Tibial nerve (tissue), 4 donors: Measurements from ENCODE around the gene NMNAT3. TPM values are rescaled to one million over a fixed set of nuclear protein-coding genes. Genes with fewer than 3 reads are reported as not detected.

Source experiments
- DNase-seq, 2 donors: peaks; one replicate each; pipeline ENCODE4 v3.0.0-alpha.2; 2019; ENCODE audit warnings: low spot score in 2 of 2
- H3K27ac ChIP-seq, 4 donors: fragments of 200-600 bp; sonication (generic) in 3 of 4; one replicate each; pipeline ENCODE4 v1.5.1; 2017 to 2019; ENCODE audit warnings: mild to moderate bottlenecking in 1 of 4
- H3K27me3 ChIP-seq, 2 donors: fragments of 200-600 bp; sonication (generic) in 1 of 2; one replicate each; pipeline versions ENCODE4 v1.5.1 to v1.6.0; 2017 to 2019
- H3K36me3 ChIP-seq, 3 donors: fragments of 200-600 bp; sonication (generic); one replicate each; pipeline ENCODE4 v1.5.1; 2018 to 2019
- H3K4me1 ChIP-seq, 4 donors: fragments of 200-600 bp; sonication (generic) in 3 of 4; one replicate each; pipeline ENCODE4 v1.5.1; 2017 to 2019
- H3K4me3 ChIP-seq, 4 donors: fragments of 200-600 bp; sonication (generic) in 3 of 4; one replicate each; pipeline ENCODE4 v1.5.1; 2017 to 2019; ENCODE audit warnings: mild to moderate bottlenecking in 1 of 4, moderate library complexity in 1 of 4
- H3K9me3 ChIP-seq, 4 donors: fragments of 200-600 bp; sonication (generic) in 3 of 4; one replicate each; pipeline ENCODE4 v1.5.1; 2017 to 2019
- CTCF ChIP-seq, 5 experiments: fragments of 200-600 bp in 3 of 5; fragments of 450-650 bp in 2 of 5; sonication (generic) in 3 of 5; IDR thresholded peaks; one replicate each; pipeline ENCODE4 v1.5.1; 2016 to 2019; ENCODE audit warnings: antibody characterized with exemption in 5 of 5, mild to moderate bottlenecking in 3 of 5, moderate library complexity in 2 of 5
- EP300 ChIP-seq, 2 donors: sonication (generic); formaldehyde crosslinking; IDR thresholded peaks; one replicate each; pipeline ENCODE4 v1.6.1; 2017; ENCODE audit warnings: antibody characterized with exemption in 2 of 2, mild to moderate bottlenecking in 1 of 2
- POLR2A ChIP-seq, 2 donors: fragments of 450-650 bp; IDR thresholded peaks; one replicate each; pipeline ENCODE4 v1.6.1; 2017; ENCODE audit warnings: antibody characterized with exemption in 2 of 2, mild to moderate bottlenecking in 2 of 2, moderate library complexity in 2 of 2
- WGBS, 2 donors: methylation state at CpG; one replicate each; pipeline ENCODE4 v1.1.5; 2018; 5-methylcytosine and 5-hydroxymethylcytosine counted together
- total RNA-seq, 4 donors: library from RNA; depleted of rRNA; stranded (reverse); fragments of >200 nt; gene quantifications; one replicate each; pipeline ENCODE4 v1.1.0, GENCODE V29; 2016

The NMNAT3 gene
- total RNA-seq, 4 donors from 2014 or later: 11.0 to 19.4 (median 12.1) TPM

- H3K4me3 ChIP-seq: no peak overlapping the region
- no peaks in the 10 kb centered on the region for H3K4me1 ChIP-seq
- no peaks in the 10 kb centered on the region for H3K9me3 ChIP-seq
- no peak for DNase-seq
- WGBS, 2 donors: 62 to 67% methylated on average over 3 of the region's 3 CpGs
- H3K36me3 ChIP-seq: no peaks in the 10 kb centered on the region
- H3K27me3 ChIP-seq: no peaks in the 10 kb centered on the region
- TF ChIP-seq POLR2A (IDR thresholded peaks at IDR 0.05): no peak
- TF ChIP-seq EP300 (IDR thresholded peaks at IDR 0.05): no peak
- TF ChIP-seq CTCF (IDR thresholded peaks at IDR 0.05): no peak
- H3K27ac ChIP-seq: no peak overlapping the region
Observed at GRCh38 chr3:139617672-139618268, 60.0 kb downstream of the NMNAT3 start.

- H3K36me3 ChIP-seq: no peaks in the 10 kb centered on the region
- no peaks in the 10 kb centered on the region for H3K27me3 ChIP-seq
- H3K27ac ChIP-seq: no peak overlapping the region
- no peak for DNase-seq
- no peaks in the 10 kb centered on the region for H3K4me1 ChIP-seq
- WGBS, 2 donors: 79 to 80% methylated on average over 5 of the region's 5 CpGs
- H3K4me3 ChIP-seq: no peak overlapping the region
- no peaks in the 10 kb centered on the region for H3K9me3 ChIP-seq
- no peak for TF ChIP-seq POLR2A (IDR thresholded peaks at IDR 0.05)
- TF ChIP-seq EP300 (IDR thresholded peaks at IDR 0.05): no peak
- no peak for TF ChIP-seq CTCF (IDR thresholded peaks at IDR 0.05)
Observed at GRCh38 chr3:139611528-139611927, 66.2 kb downstream of the NMNAT3 start.

GRCh38 chr3:139610886-139611285 is 66.9 kb downstream of the NMNAT3 start:
- Histone ChIP-seq H3K27me3 (no peaks in the 10 kb centered on the region), H3K36me3 (no peaks in the 10 kb centered on the region), H3K9me3 (no peaks in the 10 kb centered on the region), H3K4me1 (no peaks in the 10 kb centered on the region), H3K27ac (no peak overlapping the region), H3K4me3 (no peak overlapping the region)
- 57 to 62% methylated on average over 4 of the region's 4 CpGs for WGBS, 2 donors
- TF ChIP-seq CTCF (IDR thresholded peaks at IDR 0.05) (no peak), POLR2A (IDR thresholded peaks at IDR 0.05) (no peak), EP300 (IDR thresholded peaks at IDR 0.05) (no peak)
- DNase-seq: no peak

- WGBS, 2 donors: 55 to 64% methylated on average over 3 of the region's 3 CpGs
- H3K36me3 ChIP-seq: no peaks in the 10 kb centered on the region
- no peaks in the 10 kb centered on the region for H3K27me3 ChIP-seq
- no peaks in the 10 kb centered on the region for H3K9me3 ChIP-seq
- H3K4me3 ChIP-seq: no peak overlapping the region
- DNase-seq: no peak
- no peak overlapping the region for H3K27ac ChIP-seq
- H3K4me1 ChIP-seq: no peaks in the 10 kb centered on the region
- no peak for TF ChIP-seq CTCF (IDR thresholded peaks at IDR 0.05)
- no peak for TF ChIP-seq POLR2A (IDR thresholded peaks at IDR 0.05)
- no peak for TF ChIP-seq EP300 (IDR thresholded peaks at IDR 0.05)
Observed at GRCh38 chr3:139608924-139609323, 68.8 kb downstream of the NMNAT3 start.

GRCh38 chr3:139608108-139608380 is 69.7 kb downstream of the NMNAT3 start:
- Histone ChIP-seq H3K27ac (no peak overlapping the region), H3K9me3 (no peaks in the 10 kb centered on the region), H3K4me3 (no peak overlapping the region), H3K27me3 (no peaks in the 10 kb centered on the region), H3K36me3 (no peaks in the 10 kb centered on the region), H3K4me1 (no peaks in the 10 kb centered on the region)
- WGBS, 2 donors: 89 to 93% methylated on average over 3 of the region's 3 CpGs
- DNase-seq: no peak
- TF ChIP-seq EP300 (IDR thresholded peaks at IDR 0.05): no peak
- TF ChIP-seq POLR2A (IDR thresholded peaks at IDR 0.05): no peak
- TF ChIP-seq CTCF (IDR thresholded peaks at IDR 0.05): no peak
